Muscle layer of colon (tissue), 2 donors: ENCODE measurements around the gene UBTD2.
"Not testable (repeated sequence)": the region's sequence is repeated elsewhere in the genome, so short reads cannot be mapped to it uniquely, and the experiment has no call there.

Experiments used
- H3K27ac ChIP-seq: one replicate; pipeline ENCODE4 v1.7.0; 2013; ENCODE audit warnings: low read depth, mild to moderate bottlenecking, low read length, moderate library complexity
- H3K27me3 ChIP-seq, 2 donors: one replicate each; pipeline ENCODE4 v1.7.0; 2013; ENCODE audit warnings: low read length in 2 of 2, mild to moderate bottlenecking in 2 of 2; ENCODE audit not compliant: insufficient read depth in 2 of 2, control insufficient read depth in 1 of 2
- H3K36me3 ChIP-seq: one replicate; pipeline ENCODE4 v1.7.0; 2013; ENCODE audit warnings: mild to moderate bottlenecking, low read length; ENCODE audit not compliant: insufficient read depth
- H3K4me1 ChIP-seq: one replicate; pipeline ENCODE4 v1.7.0; 2013; ENCODE audit warnings: mild to moderate bottlenecking, low read length; ENCODE audit not compliant: insufficient read depth
- H3K4me3 ChIP-seq, 2 donors: one replicate each; pipeline ENCODE4 v1.7.0; 2013; ENCODE audit warnings: low read length in 2 of 2, low read depth in 1 of 2, mild to moderate bottlenecking in 1 of 2, moderate library complexity in 1 of 2
- H3K9ac ChIP-seq: one replicate; pipeline ENCODE4 v1.7.0; 2013; ENCODE audit warnings: low read length
- H3K9me3 ChIP-seq: one replicate; pipeline ENCODE4 v1.7.0; 2013; ENCODE audit warnings: mild to moderate bottlenecking, low read length
- donor health status: abdominal sarcoma.
- donor health status: Adenocarcinoma of cecum.

Gene UBTD2

GRCh38 chr5:172287140-172287539, 3.6 kb upstream of the UBTD2 start:
- H3K4me1 ChIP-seq, H3K9me3 ChIP-seq, H3K4me3 ChIP-seq: not testable (repeated sequence)

GRCh38 chr5:172285226-172286143, 1.9 kb upstream of the UBTD2 start:
- Histone ChIP-seq H3K27me3 (no peaks in the 10 kb centered on the region), H3K9me3 (no peaks in the 10 kb centered on the region), H3K27ac (no peak overlapping the region), H3K4me3 (no peak overlapping the region), H3K36me3 (no peaks in the 10 kb centered on the region), H3K9ac (no peak overlapping the region), H3K4me1 (peaks cover 25% of the 10 kb centered on the region)

More at GRCh38 chr5:172287140-172287539, 3.6 kb upstream of the UBTD2 start:
- not testable (repeated sequence) for H3K27ac ChIP-seq, H3K9ac ChIP-seq, H3K36me3 ChIP-seq, H3K27me3 ChIP-seq

GRCh38 chr5:172284611-172284980, 1.0 kb upstream of the UBTD2 start:
- H3K9ac ChIP-seq: peak overlapping the region; percentile 71
- peak overlapping the region; percentile 76 to 78 for H3K4me3 ChIP-seq
- H3K9me3 ChIP-seq: no peaks in the 10 kb centered on the region
- peak overlapping the region; percentile 91 for H3K27ac ChIP-seq
- H3K4me1 ChIP-seq: peaks cover 25% of the 10 kb centered on the region
- H3K36me3 ChIP-seq: no peaks in the 10 kb centered on the region
- no peaks in the 10 kb centered on the region for H3K27me3 ChIP-seq

GRCh38 chr5:172283862-172284610, 472 bp upstream of the UBTD2 start:
- Histone ChIP-seq H3K27ac (peak overlapping the region; percentile 91), H3K9ac (peak overlapping the region; percentile 71), H3K9me3 (no peaks in the 10 kb centered on the region), H3K4me3 (peak overlapping the region; percentile 76 to 78), H3K36me3 (no peaks in the 10 kb centered on the region), H3K4me1 (peaks cover 25% of the 10 kb centered on the region), H3K27me3 (no peaks in the 10 kb centered on the region)

GRCh38 chr5:172282272-172283019, 1.1 kb downstream of the UBTD2 start:
- Histone ChIP-seq H3K36me3 (no peaks in the 10 kb centered on the region), H3K4me1 (peaks cover 25% of the 10 kb centered on the region), H3K9ac (peak overlapping the region; percentile 42), H3K4me3 (peak overlapping the region; percentile 59 to 81), H3K27ac (peak overlapping the region; percentile 99), H3K9me3 (no peaks in the 10 kb centered on the region), H3K27me3 (no peaks in the 10 kb centered on the region)

GRCh38 chr5:172281346-172281745, 2.2 kb downstream of the UBTD2 start:
- H3K9ac ChIP-seq: no peak overlapping the region
- no peaks in the 10 kb centered on the region for H3K9me3 ChIP-seq
- no peaks in the 10 kb centered on the region for H3K27me3 ChIP-seq
- no peak overlapping the region for H3K27ac ChIP-seq
- H3K4me3 ChIP-seq: peak overlapping the region; percentile 1 to 2
- H3K4me1 ChIP-seq: peaks cover 25% of the 10 kb centered on the region
- no peaks in the 10 kb centered on the region for H3K36me3 ChIP-seq

GRCh38 chr5:172280929-172281328, 2.6 kb downstream of the UBTD2 start:
- Histone ChIP-seq H3K9me3 (no peaks in the 10 kb centered on the region), H3K27me3 (no peaks in the 10 kb centered on the region), H3K9ac (no peak overlapping the region), H3K4me3 (no peak overlapping the region), H3K36me3 (no peaks in the 10 kb centered on the region), H3K4me1 (peaks cover 25% of the 10 kb centered on the region), H3K27ac (no peak overlapping the region)

GRCh38 chr5:172280317-172280716, 3.2 kb downstream of the UBTD2 start:
- no peak overlapping the region for H3K27ac ChIP-seq
- no peaks in the 10 kb centered on the region for H3K9me3 ChIP-seq
- H3K9ac ChIP-seq: no peak overlapping the region
- H3K36me3 ChIP-seq: no peaks in the 10 kb centered on the region
- H3K4me3 ChIP-seq: no peak overlapping the region
- no peaks in the 10 kb centered on the region for H3K27me3 ChIP-seq
- H3K4me1 ChIP-seq: peaks cover 25% of the 10 kb centered on the region

GRCh38 chr5:172278356-172278755, 5.2 kb downstream of the UBTD2 start:
- Histone ChIP-seq H3K9ac (no peak overlapping the region), H3K27me3 (no peaks in the 10 kb centered on the region), H3K9me3 (no peaks in the 10 kb centered on the region), H3K4me3 (no peak overlapping the region), H3K4me1 (peaks cover 20% of the 10 kb centered on the region), H3K36me3 (no peaks in the 10 kb centered on the region), H3K27ac (no peak overlapping the region)

GRCh38 chr5:172276214-172276613, 7.3 kb downstream of the UBTD2 start:
- Histone ChIP-seq H3K4me3 (no peak overlapping the region), H3K9ac (no peak overlapping the region), H3K27me3 (no peaks in the 10 kb centered on the region), H3K9me3 (no peaks in the 10 kb centered on the region), H3K36me3 (no peaks in the 10 kb centered on the region), H3K27ac (no peak overlapping the region), H3K4me1 (peaks cover 7% of the 10 kb centered on the region)
